GF-D8 (cell line): ENCODE data around the gene LOXL3.
"Not testable (repeated sequence)": the region's sequence is repeated elsewhere in the genome, so short reads cannot be mapped to it uniquely, and the experiment has no call there.

Experiments used
- DNase-seq: peaks from one replicate; lab custom pipeline; 2025; lab: John Stamatoyannopoulos, UW

Gene LOXL3

DNA sequence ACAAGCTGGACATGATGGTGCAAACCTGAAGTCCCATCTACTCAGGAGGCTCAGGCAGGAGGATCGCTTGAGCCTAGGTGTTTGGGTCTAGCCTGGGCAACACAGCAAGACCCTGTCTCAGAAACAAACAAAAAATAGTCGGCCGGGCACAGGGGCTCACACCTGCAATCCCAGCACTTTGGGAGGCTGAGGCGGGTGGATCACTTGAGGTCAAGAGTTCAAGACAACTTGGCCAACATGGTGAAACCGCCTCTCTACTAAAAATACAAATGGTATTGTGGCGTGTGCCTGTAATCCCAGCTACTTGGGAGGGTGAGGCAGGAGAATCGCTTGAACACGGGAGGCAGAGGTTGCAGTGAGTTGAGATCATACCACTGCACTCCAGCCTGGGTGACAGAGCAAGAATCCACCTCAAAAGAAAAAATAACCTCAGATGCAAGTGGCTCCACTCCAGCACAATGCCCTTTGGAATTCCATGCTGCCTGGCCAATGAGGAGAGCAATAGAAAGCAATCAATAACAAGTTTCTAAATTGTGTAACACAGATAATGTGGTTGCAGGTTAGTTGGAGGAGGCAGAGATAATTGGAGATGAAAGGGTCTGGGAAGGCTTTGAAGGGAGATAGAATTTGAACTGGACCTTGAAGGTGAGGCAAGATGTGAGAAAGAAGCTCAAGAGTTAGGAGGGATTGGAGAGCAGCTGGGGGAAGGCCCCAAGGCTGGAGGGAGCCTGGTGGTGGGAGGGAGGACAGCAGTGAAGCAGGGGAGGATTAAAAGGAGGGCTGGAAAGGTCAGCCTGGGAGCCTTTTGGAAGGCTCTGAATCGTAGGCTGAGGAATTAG, 64.9 kb downstream of the LOXL3 start:
- DNase-seq: no peak

DNA sequence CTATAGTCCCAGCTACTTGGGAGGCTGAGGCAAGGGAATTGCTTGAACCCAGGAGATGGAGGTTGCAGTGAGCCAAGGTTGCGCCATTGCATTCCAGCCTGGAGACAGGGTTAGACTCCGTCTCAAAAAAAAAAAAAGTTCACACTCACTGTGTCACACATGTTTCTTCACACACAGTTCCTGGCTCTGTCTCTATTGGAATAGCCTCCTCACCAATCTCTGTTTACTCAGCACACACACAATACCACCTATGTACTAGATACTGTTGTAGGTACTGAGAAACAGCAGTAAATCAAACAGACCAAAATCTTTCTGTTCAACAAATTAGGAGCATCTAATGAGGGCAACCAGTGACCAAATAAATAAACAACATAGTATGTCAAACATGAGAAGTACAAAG, 67.6 kb downstream of the LOXL3 start:
- no peak for DNase-seq

DNA sequence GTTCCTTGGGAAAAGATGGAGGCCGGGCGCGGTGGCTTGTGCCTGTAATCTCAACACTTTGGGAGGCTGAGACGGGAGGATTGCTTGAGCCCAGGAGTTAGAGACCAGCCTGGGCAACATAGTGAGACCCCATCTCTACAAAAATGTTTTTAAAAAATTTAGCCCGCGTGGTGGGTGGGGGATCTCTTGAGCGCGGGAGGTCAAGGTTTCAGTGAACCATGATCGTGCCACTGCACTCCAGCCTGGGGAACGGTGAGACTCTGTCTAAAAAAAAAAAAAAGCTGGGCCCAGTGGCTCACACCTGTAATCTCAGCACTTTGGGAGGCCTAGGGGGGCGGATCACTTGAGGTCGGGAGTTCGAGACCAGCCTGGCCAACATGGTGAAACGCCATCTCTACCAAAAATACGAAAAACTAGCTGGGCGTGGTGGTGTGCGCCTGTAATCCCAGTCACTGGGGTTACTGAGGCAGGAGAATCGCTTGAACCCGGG, 70.0 kb downstream of the LOXL3 start:
- DNase-seq: not testable (repeated sequence)

DNA sequence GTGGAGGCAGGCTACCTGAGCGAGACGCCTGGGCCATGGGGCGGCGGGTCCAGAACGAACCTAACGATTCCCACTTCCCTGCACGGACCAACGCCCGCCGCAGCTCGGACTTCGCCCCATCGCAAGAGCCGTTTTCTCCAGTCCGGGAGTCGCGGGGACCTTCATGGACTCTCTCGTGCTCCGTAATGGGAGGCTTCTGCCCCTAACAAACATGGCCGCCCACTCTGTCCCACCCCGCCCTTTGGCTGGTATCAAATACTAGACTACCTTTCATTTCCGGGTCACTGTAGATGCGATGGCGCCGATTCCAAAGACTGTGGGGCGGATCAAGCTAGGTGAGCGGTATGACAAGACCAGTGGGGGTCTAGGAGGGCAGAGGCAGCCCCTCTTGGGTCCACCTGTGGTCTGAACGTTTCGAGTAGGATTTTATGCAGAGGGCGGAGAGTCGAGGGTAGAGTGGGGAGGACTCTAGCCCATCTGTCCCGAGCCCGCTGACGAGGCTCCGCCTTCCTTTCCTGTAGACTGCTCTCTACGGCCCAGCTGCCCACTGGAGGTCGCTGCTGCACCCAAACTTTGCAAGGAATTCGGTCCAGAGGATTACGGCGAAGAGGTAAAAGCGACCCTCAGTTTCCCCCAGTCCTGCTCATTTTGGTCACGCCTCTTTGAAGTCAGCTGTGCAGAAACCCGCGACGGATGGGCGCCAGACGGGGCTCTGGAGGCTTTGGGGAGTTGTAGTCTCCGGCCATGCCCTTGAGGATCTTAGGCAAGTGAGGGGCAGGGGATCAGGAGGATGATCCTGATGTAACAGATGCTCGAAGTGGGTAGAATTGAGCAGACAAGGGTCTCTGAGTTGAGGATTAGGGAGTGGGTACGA, 70.7 kb downstream of the LOXL3 start, which contains the start of the genes CCDC142 and TTC31:
TSS of gene CCDC142 (minus strand) at position 198 of the 874 bp plus-strand sequence. CDS start at position 37, 161 bp downstream.
TSS of gene TTC31 (plus strand) at position 281 of the 874 bp plus-strand sequence. CDS start at position 296, 15 bp downstream.
- peak; percentile 88 for DNase-seq
